Measurements from ENCODE around the gene LGR6. TPM values are rescaled to one million over a fixed set of nuclear protein-coding genes. Genes with fewer than 3 reads are reported as not detected.

Gene LGR6
- total and polyA plus RNA-seq, 2 of the 8 experiments (the other 6 are each of a cell fraction or from before 2014, with no cell fraction given) = 0.50 to 1.0 TPM

DNA sequence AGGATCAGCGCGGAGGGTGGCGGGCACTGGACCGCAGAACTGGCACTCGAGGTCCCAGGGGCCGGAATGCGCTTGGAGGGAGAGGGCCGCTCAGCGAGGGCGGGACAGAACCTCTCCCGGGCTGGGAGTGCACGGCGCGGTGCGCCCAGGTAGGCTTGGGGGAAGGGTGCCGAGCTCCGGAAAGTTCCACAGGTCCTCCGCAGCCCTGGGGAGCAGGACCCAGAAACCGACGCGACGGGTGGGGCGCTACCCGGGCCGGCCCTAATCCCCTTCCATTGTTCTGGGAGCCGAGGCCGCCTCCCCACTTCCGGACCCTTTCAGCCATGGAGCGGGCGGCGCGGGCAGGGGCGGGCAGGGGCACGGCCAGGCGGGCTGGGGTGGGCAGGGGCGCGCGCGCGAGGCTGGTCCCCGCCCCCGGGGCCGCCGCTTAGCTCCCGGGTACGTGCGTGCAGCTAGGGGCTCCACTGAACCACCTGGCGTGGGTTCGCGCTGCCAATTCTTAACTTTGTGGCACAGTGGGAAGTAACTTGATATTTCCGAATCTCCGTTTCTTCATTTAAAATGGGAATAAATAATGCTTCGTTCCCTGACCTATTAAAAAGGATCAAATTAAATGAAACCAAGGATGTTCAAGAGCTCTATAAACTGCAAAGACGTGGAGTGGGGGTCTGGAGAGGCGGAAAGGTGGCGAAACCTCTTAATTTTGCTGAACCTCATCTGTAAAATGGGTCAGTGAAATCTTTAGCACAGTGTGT, 20.7 kb downstream of the LGR6 start (continued):
- TF ChIP-seq, protein P1, sequence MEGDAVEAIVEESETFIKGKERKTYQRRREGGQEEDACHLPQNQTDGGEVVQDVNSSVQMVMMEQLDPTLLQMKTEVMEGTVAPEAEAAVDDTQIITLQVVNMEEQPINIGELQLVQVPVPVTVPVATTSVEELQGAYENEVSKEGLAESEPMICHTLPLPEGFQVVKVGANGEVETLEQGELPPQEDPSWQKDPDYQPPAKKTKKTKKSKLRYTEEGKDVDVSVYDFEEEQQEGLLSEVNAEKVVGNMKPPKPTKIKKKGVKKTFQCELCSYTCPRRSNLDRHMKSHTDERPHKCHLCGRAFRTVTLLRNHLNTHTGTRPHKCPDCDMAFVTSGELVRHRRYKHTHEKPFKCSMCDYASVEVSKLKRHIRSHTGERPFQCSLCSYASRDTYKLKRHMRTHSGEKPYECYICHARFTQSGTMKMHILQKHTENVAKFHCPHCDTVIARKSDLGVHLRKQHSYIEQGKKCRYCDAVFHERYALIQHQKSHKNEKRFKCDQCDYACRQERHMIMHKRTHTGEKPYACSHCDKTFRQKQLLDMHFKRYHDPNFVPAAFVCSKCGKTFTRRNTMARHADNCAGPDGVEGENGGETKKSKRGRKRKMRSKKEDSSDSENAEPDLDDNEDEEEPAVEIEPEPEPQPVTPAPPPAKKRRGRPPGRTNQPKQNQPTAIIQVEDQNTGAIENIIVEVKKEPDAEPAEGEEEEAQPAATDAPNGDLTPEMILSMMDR (IDR thresholded peaks at IDR 0.05; ENCODE audit: control extremely low read depth in 1 of 3, insufficient read depth in 1 of 3, low read depth in 1 of 3, low read length in 3 of 3) = no peak
- TF ChIP-seq CHD2 (IDR thresholded peaks at IDR 0.05; ENCODE audit: low read length) = no peak
